DOHH2 (cell line): ENCODE results near the gene RBFOX1.

Experiments
- H3F3A ChIP-seq: fragments of 200-600 bp; sonication (generic), shearing (Covaris generic); 2 replicates; pipeline ENCODE4 v1.6.0; 2016; ENCODE audit warnings: antibody characterized with exemption, mild to moderate bottlenecking; ENCODE audit not compliant: control insufficient read depth, insufficient read depth
- H3K27ac ChIP-seq: fragments of 200-600 bp; sonication (generic); 2 replicates; pipeline ENCODE4 v1.5.1; 2014; ENCODE audit warnings: low read depth, mild to moderate bottlenecking, low read length, moderate library complexity
- H3K27me3 ChIP-seq: fragments of 200-600 bp; sonication (generic); 2 replicates; pipeline ENCODE4 v1.6.1; 2014; ENCODE audit warnings: mild to moderate bottlenecking, low read length, mixed read lengths; ENCODE audit not compliant: control insufficient read depth
- H3K36me3 ChIP-seq: fragments of 200-600 bp; sonication (generic); 2 replicates; pipeline ENCODE4 v1.6.1; 2014; ENCODE audit warnings: mild to moderate bottlenecking, low read length, moderate library complexity, mixed read lengths; ENCODE audit not compliant: control insufficient read depth
- H3K4me1 ChIP-seq: fragments of 200-600 bp; sonication (generic); 2 replicates; pipeline ENCODE4 v1.6.1; 2014; ENCODE audit warnings: mild to moderate bottlenecking, low read length, mixed read lengths; ENCODE audit not compliant: control insufficient read depth
- H3K4me2 ChIP-seq: fragments of 200-600 bp; sonication (generic); 2 replicates; pipeline ENCODE4 v1.6.0; 2014; ENCODE audit warnings: mild to moderate bottlenecking, low read length, moderate library complexity
- H3K4me3 ChIP-seq: fragments of 200-600 bp; sonication (generic); 2 replicates; pipeline ENCODE4 v1.5.1; 2014; ENCODE audit warnings: mild to moderate bottlenecking, low read length, mixed read lengths
- H3K79me2 ChIP-seq: fragments of 200-600 bp; sonication (generic); 2 replicates; pipeline ENCODE4 v1.6.1; 2014; ENCODE audit warnings: mild to moderate bottlenecking, low read length, mixed read lengths; ENCODE audit not compliant: control insufficient read depth
- H3K9me2 ChIP-seq: fragments of 200-600 bp; sonication (generic); replicated peaks from 2 replicates; pipeline ENCODE4 v1.6.1; 2014; ENCODE audit warnings: mild to moderate bottlenecking, low read length, mixed read lengths; ENCODE audit not compliant: control insufficient read depth
- H3K9me3 ChIP-seq: fragments of 200-600 bp; sonication (generic); 2 replicates; pipeline ENCODE4 v1.6.1; 2014; ENCODE audit warnings: antibody characterized with exemption, low read length, mixed read lengths; ENCODE audit not compliant: control insufficient read depth, insufficient read depth
- H4K20me1 ChIP-seq: fragments of 200-600 bp; sonication (generic); 2 replicates; pipeline ENCODE4 v1.6.0; 2014; ENCODE audit warnings: low read depth, mild to moderate bottlenecking, antibody characterized with exemption, low read length, moderate library complexity; ENCODE audit not compliant: control insufficient read depth, insufficient read depth
- EZH2phosphoT487 ChIP-seq: fragments of 200-600 bp; sonication (generic); IDR thresholded peaks from 2 replicates; pipeline ENCODE4 v1.6.1; 2017; ENCODE audit warnings: borderline replicate concordance, mild to moderate bottlenecking, antibody characterized with exemption, low read length, moderate library complexity, mixed read lengths
- TF ChIP-seq, protein P1 (sequence below): fragments of 200-600 bp; sonication (generic); IDR thresholded peaks from one replicate; pipeline ENCODE4 v1.5.1; 2014; ENCODE audit warnings: antibody characterized with exemption, mild to moderate bottlenecking, low read depth, low read length; ENCODE audit not compliant: poor library complexity, severe bottlenecking

RBFOX1 gene

DNA sequence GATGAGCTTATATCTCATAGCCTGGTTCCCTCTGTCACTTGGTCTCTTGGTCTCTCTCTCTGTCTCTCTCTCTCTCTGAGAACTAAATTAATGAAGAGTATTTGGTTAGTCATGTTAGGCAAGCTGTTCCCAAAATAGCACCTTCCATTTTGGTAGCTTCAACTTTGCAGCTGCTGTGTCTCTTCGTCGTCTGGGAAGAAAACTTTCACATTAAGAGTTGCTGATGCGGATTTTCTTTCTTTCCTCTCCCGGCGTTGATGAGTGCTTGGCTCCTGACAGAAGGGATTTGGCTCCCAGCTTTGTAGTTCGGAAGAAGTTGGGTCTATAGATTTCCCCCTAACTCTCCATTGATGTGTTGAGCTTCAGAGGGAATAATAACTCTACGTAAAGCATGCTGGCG lies at the start of gene RBFOX1:
RBFOX1 (plus strand) TSS at position 235 of the 400 bp plus-strand sequence.
- H3K36me3 ChIP-seq: no peaks in the 10 kb centered on the region
- no peaks in the 10 kb centered on the region for H3K9me3 ChIP-seq
- no peaks in the 10 kb centered on the region for H3K4me1 ChIP-seq
- no peaks in the 10 kb centered on the region for H3K27me3 ChIP-seq
- no peak within 1 kb of the TSS for H3K4me2 ChIP-seq
- no peaks in the 10 kb centered on the region for H3F3A ChIP-seq
- no peak within 1 kb of the TSS for H3K27ac ChIP-seq
- H3K4me3 ChIP-seq: no peak within 1 kb of the TSS
- H4K20me1 ChIP-seq: no peaks in the 10 kb centered on the region
- TF ChIP-seq, protein P1, sequence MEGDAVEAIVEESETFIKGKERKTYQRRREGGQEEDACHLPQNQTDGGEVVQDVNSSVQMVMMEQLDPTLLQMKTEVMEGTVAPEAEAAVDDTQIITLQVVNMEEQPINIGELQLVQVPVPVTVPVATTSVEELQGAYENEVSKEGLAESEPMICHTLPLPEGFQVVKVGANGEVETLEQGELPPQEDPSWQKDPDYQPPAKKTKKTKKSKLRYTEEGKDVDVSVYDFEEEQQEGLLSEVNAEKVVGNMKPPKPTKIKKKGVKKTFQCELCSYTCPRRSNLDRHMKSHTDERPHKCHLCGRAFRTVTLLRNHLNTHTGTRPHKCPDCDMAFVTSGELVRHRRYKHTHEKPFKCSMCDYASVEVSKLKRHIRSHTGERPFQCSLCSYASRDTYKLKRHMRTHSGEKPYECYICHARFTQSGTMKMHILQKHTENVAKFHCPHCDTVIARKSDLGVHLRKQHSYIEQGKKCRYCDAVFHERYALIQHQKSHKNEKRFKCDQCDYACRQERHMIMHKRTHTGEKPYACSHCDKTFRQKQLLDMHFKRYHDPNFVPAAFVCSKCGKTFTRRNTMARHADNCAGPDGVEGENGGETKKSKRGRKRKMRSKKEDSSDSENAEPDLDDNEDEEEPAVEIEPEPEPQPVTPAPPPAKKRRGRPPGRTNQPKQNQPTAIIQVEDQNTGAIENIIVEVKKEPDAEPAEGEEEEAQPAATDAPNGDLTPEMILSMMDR: no peak
- no peak for TF ChIP-seq EZH2phosphoT487
- H3K79me2 ChIP-seq: no peaks in the 10 kb centered on the region
- H3K9me2 ChIP-seq: no peaks in the 10 kb centered on the region

- no peaks in the 10 kb centered on the region for H4K20me1 ChIP-seq
- H3K79me2 ChIP-seq: no peaks in the 10 kb centered on the region
- H3F3A ChIP-seq: no peaks in the 10 kb centered on the region
- H3K4me3 ChIP-seq: no peak overlapping the region
- no peaks in the 10 kb centered on the region for H3K36me3 ChIP-seq
- no peaks in the 10 kb centered on the region for H3K4me1 ChIP-seq
- H3K9me2 ChIP-seq: no peaks in the 10 kb centered on the region
- H3K27ac ChIP-seq: no peak overlapping the region
- H3K27me3 ChIP-seq: no peaks in the 10 kb centered on the region
- TF ChIP-seq, protein P1: no peak
- no peak overlapping the region for H3K4me2 ChIP-seq
- H3K9me3 ChIP-seq: peaks cover 3% of the 10 kb centered on the region; the same call in 1 of the 2 replicates
Observed at GRCh38 chr16:7284780-7285179, 47.9 kb upstream of the RBFOX1 start.

- H3K4me2 ChIP-seq: no peak overlapping the region
- H4K20me1 ChIP-seq: no peaks in the 10 kb centered on the region
- no peaks in the 10 kb centered on the region for H3K9me2 ChIP-seq
- TF ChIP-seq, protein P1: no peak
- no peak for TF ChIP-seq EZH2phosphoT487
- H3K9me3 ChIP-seq: peaks cover 3% of the 10 kb centered on the region; the same call in 1 of the 2 replicates
- H3F3A ChIP-seq: no peaks in the 10 kb centered on the region
- no peak overlapping the region for H3K27ac ChIP-seq
- no peaks in the 10 kb centered on the region for H3K79me2 ChIP-seq
- H3K4me1 ChIP-seq: no peaks in the 10 kb centered on the region
- H3K27me3 ChIP-seq: no peaks in the 10 kb centered on the region
- no peaks in the 10 kb centered on the region for H3K36me3 ChIP-seq
- H3K4me3 ChIP-seq: no peak overlapping the region
Observed at GRCh38 chr16:7285520-7285919, 47.1 kb upstream of the RBFOX1 start.

DNA sequence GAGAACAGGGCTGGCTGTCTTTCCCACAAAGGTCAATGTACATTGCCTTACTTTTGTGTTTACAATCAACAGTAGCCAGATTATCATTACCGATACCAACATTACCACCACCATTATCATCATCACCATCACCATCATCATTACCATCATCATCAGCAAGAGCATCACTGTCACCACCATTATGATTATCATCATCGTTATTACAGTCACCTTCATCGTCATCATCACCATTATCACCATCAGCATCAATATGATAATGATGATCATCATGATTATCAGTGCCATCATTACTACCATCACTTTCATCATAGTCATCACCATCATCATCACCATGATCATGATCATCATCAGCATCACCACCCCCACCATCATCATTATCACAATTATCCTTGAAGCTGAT lies 43.3 kb upstream of the RBFOX1 start:
- peaks cover 3% of the 10 kb centered on the region; the same call in 1 of the 2 replicates for H3K9me3 ChIP-seq

More for the DNA sequence above, 43.3 kb upstream of the RBFOX1 start:
- Histone ChIP-seq H3K4me2 (no peak overlapping the region), H3K4me1 (no peaks in the 10 kb centered on the region), H3K36me3 (no peaks in the 10 kb centered on the region), H3K27ac (no peak overlapping the region), H3F3A (no peaks in the 10 kb centered on the region), H3K4me3 (no peak overlapping the region), H3K79me2 (no peaks in the 10 kb centered on the region), H3K27me3 (no peaks in the 10 kb centered on the region), H4K20me1 (no peaks in the 10 kb centered on the region), H3K9me2 (no peaks in the 10 kb centered on the region)
- TF ChIP-seq EZH2phosphoT487: no peak
